ENCODE results near the gene RSL24D1.
A peak's percentile ranks its signal among the peaks of the same experiment; 100 is the strongest.

RSL24D1 gene

DNA sequence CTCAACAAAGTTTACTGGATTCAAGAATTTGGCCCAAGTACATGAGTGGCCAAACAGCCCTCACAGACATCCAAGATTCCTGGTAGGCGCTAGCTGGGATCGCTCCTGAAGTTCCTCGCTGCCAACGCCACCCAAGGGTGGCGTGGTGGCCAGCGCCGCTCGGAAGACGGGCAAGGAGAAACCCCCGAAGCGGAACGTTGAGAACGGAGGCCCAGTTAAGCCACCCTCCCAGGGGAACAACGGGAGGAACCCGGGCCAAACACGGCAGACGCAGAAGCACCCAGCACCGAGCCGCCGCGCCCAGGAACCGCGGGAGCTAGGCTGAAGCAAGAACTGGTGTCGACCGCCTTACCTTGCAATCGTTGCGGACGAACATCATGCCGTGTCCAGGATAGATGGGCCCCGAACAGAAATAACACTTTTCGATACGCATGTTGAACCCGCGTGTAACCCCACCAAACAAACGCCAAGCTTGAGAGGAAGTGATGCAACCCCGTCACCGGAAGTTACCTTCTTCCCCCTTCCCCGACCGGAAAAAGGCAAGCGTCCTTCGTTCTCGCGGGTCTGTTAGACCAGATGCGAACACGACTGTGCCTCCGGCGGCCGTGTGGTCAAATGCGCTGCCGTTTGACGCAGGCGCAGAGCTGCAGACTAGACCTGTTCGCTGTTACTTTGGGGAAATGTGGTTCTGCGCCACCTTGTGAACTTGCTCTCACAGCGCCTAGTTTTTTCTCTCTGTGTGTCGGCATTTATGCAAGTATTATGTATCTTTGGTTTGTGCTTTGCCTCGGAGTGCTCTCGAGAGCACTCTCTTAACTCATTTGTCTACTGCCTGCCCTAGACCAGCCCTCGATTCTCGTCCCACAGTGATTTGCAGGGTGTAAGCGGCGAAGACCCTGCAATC, at the start of gene RSL24D1:
Gene RSL24D1, minus strand, starts transcription at position 484 of the 904 bp plus-strand sequence. Its CDS starts 51 bp downstream, at position 433.
- peak; percentile 88 to 93 for DNase-seq (ENCODE audit: low read depth in 1 of 2, low spot score in 1 of 2)

- no peak for DNase-seq (ENCODE audit: low read depth in 1 of 2, low spot score in 1 of 2)
These were observed 48.3 kb upstream of the RSL24D1 start for GRCh38 chr15:55245059-55245458.

DNA sequence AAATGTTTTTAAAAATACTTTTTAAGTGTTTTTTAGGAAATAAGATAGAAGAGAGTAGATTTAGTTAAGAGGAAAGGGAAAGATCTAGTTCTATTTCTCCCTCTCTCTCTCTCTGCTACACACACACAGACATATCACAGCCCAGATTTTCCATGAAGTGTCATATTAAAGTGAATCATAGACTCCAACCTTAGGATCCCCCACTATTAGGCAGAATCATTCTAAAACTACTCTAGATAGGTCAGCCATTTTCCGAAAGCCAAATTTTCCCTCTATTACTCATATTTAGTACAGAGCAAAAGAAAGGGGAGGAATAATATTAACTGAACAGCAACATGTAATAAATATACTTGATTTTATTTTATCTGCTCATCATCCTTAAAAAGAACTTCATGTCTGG, 45.1 kb upstream of the RSL24D1 start:
- no peak for DNase-seq (ENCODE audit: low read depth in 1 of 2, low spot score in 1 of 2)

DNA sequence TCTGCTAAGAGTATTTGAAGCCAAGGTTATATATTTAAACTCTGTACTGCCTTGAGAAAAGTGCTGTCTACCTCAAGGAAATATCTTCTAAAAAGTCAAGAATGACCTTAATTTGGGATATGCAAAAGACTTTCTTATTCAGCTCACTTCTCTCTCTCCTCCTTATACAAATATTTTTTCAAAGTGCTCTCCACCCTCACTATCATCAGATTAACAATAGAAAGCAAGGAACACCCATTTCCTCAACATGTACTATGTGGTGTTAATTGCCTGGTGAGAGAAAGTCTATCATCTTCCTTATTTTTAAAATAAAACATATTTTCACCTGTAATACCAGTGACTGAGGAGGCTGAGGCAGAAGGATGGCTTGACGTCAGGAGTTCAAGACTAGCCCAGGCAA, 44.4 kb upstream of the RSL24D1 start:
- no peak for DNase-seq (ENCODE audit: low read depth in 1 of 2, low spot score in 1 of 2)

GRCh38 chr15:55240125-55240760, 43.5 kb upstream of the RSL24D1 start:
- DNase-seq (ENCODE audit: low read depth in 1 of 2, low spot score in 1 of 2), result no peak

DNA sequence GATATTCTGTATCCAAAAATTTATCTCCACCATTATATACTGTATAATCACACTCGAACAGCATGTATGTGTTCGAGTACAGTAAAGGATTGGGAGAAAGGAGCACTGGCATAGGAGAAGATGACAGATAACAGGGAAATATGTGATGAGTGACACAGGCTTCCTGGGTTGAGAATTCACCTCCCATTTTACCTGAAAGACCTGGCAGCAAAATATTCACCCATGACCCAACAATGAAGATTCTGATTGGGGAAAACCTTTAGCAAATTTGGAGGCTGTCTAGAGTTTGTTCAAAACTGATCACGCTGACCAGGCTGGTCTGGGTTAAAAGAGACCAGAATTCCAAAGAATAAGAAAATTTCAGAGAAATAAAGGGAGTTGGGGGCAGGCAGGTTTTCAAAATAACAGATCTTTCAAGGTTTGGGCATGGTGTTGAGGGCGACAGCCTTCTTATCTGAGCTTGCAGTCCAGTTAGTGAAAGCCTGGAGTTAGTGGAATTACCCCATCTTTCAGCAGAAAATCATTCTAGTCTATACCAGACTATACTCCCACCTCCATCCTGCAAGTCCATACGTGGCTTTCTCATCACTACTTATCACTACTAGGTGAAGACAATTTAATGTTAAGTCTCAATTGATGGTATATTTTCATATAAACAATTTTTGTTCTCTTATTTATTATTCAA, 42.8 kb upstream of the RSL24D1 start:
- DNase-seq (ENCODE audit: low read depth in 1 of 2, low spot score in 1 of 2), result no peak

DNA sequence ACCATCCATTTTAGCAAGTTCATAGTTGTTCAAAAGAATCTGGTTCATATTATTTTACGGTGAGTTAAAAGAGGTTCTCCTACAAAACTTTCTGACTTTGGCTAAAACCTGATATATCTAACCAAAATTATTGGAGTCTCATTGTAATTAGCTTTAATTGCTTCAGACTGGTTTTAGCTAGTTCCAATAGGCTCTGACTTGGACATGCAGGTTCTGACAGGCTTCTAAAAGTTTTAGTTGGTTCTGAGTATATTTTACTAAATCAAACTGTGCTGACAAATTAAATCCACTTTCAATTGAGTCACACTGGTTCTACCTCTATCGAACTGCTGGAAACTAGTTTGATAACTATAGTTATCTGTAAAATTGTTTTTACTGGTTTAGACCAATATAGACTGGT, 42.1 kb upstream of the RSL24D1 start:
- no peak for DNase-seq (ENCODE audit: low read depth in 1 of 2, low spot score in 1 of 2)

GRCh38 chr15:55237219-55238130, 40.7 kb upstream of the RSL24D1 start:
- DNase-seq (ENCODE audit: low read depth in 1 of 2, low spot score in 1 of 2), result no peak

- no peak for DNase-seq (ENCODE audit: low read depth in 1 of 2, low spot score in 1 of 2)
These were observed 38.9 kb upstream of the RSL24D1 start for GRCh38 chr15:55235546-55236036.

- no peak for DNase-seq (ENCODE audit: low read depth in 1 of 2, low spot score in 1 of 2)
These were observed 38.0 kb upstream of the RSL24D1 start for GRCh38 chr15:55234800-55235104.

DNA sequence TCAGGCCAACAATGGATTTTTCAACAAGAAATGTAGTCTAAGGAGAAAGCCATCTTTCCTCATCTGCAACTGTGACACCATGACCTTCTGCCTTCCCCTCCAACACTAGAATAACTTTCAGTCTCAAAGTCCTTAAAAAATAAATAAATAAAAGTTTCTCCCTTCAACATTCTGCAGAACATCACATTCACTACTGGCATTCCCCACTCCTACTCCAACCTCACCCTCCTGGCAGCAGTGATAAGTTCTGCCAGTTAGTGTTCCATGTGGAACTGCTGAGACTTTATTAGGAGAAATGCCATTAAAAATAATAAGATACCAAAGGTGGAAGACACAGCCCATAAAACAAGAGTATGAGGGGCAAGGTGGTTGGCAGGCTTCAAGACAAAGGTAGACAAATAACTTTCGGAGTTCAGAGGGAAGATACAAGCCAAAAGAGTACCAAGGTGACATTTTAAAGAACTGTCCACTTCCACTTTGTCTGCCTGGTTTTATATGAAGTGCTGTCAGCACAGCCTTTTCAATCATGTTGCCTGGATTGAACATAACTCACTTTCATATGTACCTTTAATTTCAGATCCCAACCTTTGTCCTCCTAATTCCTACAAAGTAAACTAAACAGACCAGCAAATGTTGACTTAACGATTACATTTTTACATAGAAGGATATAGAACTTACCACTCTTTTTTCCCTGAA, 37.5 kb upstream of the RSL24D1 start:
- no peak for DNase-seq (ENCODE audit: low read depth in 1 of 2, low spot score in 1 of 2)

- DNase-seq (ENCODE audit: low read depth in 1 of 2, low spot score in 1 of 2), result no peak
These were observed 34.7 kb upstream of the RSL24D1 start for GRCh38 chr15:55231455-55231854.

DNA sequence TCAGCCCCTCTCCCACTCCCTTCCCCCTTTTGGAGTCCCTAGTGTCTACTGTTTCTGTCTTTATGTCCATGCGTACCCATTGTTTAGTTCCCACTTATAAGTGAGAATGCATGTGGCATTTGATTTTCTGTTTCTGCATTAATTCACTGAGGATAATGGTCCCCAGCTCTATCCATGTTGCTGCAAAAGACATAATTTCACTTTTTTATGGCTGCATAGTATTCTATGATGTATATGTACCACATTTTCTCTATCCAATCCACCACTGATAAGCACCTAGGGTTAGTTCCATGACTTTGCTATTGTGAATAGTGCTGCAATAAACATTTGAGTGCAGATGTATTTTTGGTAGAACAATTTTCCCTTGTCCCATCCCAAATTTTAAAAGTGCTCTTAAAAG, 34.2 kb upstream of the RSL24D1 start:
- no peak for DNase-seq (ENCODE audit: low read depth in 1 of 2, low spot score in 1 of 2)

- DNase-seq (ENCODE audit: low read depth in 1 of 2, low spot score in 1 of 2), result no peak
These were observed 33.4 kb upstream of the RSL24D1 start for GRCh38 chr15:55230051-55230670.

GRCh38 chr15:55226127-55226526, 29.4 kb upstream of the RSL24D1 start:
- DNase-seq (ENCODE audit: low read depth in 1 of 2, low spot score in 1 of 2), result no peak

DNA sequence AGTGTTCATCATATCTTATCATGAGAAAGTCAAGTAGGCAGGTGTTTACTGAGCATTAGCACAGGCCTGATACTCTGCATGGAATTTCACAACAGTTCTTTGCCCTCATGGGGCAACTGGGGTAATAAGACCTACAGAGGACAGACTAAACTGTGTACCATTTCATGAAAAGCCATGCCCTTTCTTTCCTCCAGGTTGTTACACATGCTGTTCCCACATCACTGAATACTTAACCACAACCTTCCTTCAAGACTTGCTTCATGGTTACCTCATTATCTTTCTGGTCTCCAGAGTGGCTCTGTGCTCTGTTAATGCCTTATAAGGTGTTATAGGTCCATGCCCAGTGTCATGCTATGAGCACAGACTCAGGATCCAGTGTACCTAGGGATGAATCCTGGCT, 28.2 kb upstream of the RSL24D1 start:
- no peak for DNase-seq (ENCODE audit: low read depth in 1 of 2, low spot score in 1 of 2)

DNA sequence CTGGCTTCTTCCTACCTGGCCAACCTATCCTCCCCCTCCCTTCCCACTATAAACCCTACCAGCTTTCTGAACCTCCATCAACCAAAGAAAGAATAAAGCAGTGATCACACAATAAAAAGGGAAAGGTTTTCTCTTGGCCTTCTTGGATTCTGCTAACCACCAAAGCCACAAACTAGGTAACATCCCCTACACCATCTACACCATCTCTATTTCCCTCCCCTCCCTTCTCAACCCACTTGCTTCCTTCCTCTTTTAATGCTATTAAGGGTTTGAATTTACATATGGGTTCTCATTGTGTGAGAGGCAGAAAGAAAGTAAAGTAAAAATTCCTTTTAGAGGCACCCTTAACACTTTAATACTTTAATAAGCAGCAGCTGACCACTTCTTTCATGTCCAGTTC, 25.8 kb upstream of the RSL24D1 start:
- DNase-seq (ENCODE audit: low read depth in 1 of 2, low spot score in 1 of 2), result no peak

GRCh38 chr15:55221090-55222011, 24.6 kb upstream of the RSL24D1 start:
- DNase-seq (ENCODE audit: low read depth in 1 of 2, low spot score in 1 of 2), result peak in 1 of 2 donors; percentile 8

GRCh38 chr15:55220606-55221005, 23.9 kb upstream of the RSL24D1 start:
- no peak for DNase-seq (ENCODE audit: low read depth in 1 of 2, low spot score in 1 of 2)
